ENCODE data around the gene PROK2. TPM values are rescaled to one million over a fixed set of nuclear protein-coding genes. Genes with fewer than 3 reads are reported as not detected.

Gene PROK2
- total RNA-seq, 1 donor from 2014 or later, result not detected

DNA sequence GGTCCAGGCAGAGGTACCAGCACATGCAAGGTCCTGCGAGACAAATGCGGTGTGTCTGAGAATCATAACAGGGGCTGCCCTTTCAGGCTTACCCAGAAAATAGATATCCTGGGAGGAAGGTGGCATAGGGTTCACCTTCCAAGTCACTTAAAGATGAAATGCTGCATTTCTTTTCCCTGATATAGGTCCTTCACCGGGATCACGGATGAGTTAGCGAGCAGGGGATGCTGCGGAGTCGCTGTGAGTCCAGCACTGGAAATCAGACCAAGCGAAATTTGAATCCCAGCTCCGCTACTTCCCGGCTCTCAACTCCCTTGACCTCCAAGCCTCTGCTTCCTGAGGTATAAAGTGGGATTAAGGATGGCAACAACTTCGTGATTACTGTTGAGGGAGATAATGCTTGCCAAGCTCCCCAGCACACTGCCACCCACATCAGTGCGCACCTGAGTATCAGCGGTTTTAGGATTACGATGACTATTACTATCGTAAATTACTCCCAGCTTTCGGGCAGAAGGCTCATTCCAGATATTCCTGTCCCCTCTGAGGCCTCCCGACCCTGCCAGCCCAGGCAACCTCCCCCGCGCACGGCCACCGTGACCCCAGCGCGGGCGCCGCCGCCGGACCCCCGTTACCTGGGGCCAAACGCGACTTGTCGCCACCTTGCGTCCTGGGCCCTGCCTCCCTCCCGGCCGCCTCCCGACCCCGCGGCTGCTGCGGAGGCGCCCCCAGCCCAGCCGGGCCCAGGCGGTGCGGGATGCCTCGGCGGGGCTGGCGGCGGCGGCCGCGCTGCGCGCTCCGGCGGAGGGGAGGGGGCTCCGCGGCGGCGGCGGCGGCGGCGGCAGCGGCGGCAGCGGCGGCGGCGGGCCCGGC, 31.9 kb downstream of the PROK2 start:
- Histone ChIP-seq H3K4me1 (ENCODE audit: insufficient read depth, low read length) (peaks cover 3% of the 10 kb centered on the region), H3K4me3 (ENCODE audit: insufficient read depth, low read depth, low read length) (no peak overlapping the region), H3K27ac (ENCODE audit: low read depth, low read length) (no peak overlapping the region), H3K36me3 (ENCODE audit: insufficient read depth, low read length) (no peaks in the 10 kb centered on the region), H3K9ac (ENCODE audit: low read length) (no peak overlapping the region), H3K9me3 (ENCODE audit: insufficient read depth, low read depth, low read length) (no peaks in the 10 kb centered on the region), H3K4me2 (ENCODE audit: low read length) (peak overlapping the region; percentile 59), H3K79me2 (ENCODE audit: insufficient read depth, low read length) (no peaks in the 10 kb centered on the region), H3K27me3 (ENCODE audit: insufficient read depth, low read length) (peaks cover 64% of the 10 kb centered on the region), H4K20me1 (ENCODE audit: insufficient read depth, low read length) (no peaks in the 10 kb centered on the region), H2AFZ (ENCODE audit: low read depth, low read length) (peak overlapping the region; percentile 85)
- Mint-ChIP-seq H3K4me3 (ENCODE audit: unreplicated experiment) (peak overlapping the region; percentile 79), H3K4me1 (ENCODE audit: low read depth, unreplicated experiment) (no peaks in the 10 kb centered on the region), H3K36me3 (ENCODE audit: low read depth, unreplicated experiment) (no peaks in the 10 kb centered on the region), H3K27ac (ENCODE audit: unreplicated experiment) (no peak overlapping the region), H3K27me3 (ENCODE audit: low read depth, unreplicated experiment) (peaks cover 66% of the 10 kb centered on the region), H3K9me3 (ENCODE audit: unreplicated experiment) (peaks cover 5% of the 10 kb centered on the region)
- no peak for TF ChIP-seq EZH2 (IDR thresholded peaks at IDR 0.05; ENCODE audit: insufficient read depth, low read length)
- TF ChIP-seq, protein P1, sequence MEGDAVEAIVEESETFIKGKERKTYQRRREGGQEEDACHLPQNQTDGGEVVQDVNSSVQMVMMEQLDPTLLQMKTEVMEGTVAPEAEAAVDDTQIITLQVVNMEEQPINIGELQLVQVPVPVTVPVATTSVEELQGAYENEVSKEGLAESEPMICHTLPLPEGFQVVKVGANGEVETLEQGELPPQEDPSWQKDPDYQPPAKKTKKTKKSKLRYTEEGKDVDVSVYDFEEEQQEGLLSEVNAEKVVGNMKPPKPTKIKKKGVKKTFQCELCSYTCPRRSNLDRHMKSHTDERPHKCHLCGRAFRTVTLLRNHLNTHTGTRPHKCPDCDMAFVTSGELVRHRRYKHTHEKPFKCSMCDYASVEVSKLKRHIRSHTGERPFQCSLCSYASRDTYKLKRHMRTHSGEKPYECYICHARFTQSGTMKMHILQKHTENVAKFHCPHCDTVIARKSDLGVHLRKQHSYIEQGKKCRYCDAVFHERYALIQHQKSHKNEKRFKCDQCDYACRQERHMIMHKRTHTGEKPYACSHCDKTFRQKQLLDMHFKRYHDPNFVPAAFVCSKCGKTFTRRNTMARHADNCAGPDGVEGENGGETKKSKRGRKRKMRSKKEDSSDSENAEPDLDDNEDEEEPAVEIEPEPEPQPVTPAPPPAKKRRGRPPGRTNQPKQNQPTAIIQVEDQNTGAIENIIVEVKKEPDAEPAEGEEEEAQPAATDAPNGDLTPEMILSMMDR (IDR thresholded peaks at IDR 0.05; ENCODE audit: insufficient read depth, low read depth, low read length), result no peak
- no peak for DNase-seq (ENCODE audit: low read depth)
- FAIRE-seq, result no peak

DNA sequence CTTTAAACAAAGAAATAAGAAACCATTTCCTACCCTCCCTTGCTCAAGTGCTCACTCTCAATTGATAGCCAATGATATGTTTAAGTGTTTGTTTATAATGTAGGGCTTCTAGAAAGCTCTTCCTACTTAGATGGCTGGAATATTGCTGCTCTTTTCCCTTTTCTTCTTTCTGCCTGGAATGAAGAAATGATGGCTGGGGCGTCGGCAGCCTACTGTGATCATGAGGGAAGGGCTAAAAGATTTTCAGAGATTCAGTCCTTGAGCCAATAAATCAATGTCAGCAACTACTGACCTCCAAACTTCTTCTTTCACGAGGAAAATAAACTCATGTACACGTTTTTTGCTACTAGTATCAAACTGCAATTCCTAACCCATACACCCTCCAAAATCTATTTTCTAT, 33.3 kb downstream of the PROK2 start:
- FAIRE-seq, result no peak
- Histone ChIP-seq H3K9me3 (ENCODE audit: insufficient read depth, low read depth, low read length) (no peaks in the 10 kb centered on the region), H3K36me3 (ENCODE audit: insufficient read depth, low read length) (no peaks in the 10 kb centered on the region), H2AFZ (ENCODE audit: low read depth, low read length) (no peak overlapping the region), H4K20me1 (ENCODE audit: insufficient read depth, low read length) (no peaks in the 10 kb centered on the region), H3K27ac (ENCODE audit: low read depth, low read length) (no peak overlapping the region), H3K9ac (ENCODE audit: low read length) (no peak overlapping the region), H3K4me1 (ENCODE audit: insufficient read depth, low read length) (peaks cover 3% of the 10 kb centered on the region), H3K4me3 (ENCODE audit: insufficient read depth, low read depth, low read length) (no peak overlapping the region), H3K4me2 (ENCODE audit: low read length) (no peak overlapping the region), H3K27me3 (ENCODE audit: insufficient read depth, low read length) (peaks cover 49% of the 10 kb centered on the region), H3K79me2 (ENCODE audit: insufficient read depth, low read length) (no peaks in the 10 kb centered on the region)
- no peak for DNase-seq (ENCODE audit: low read depth)
- Mint-ChIP-seq H3K36me3 (ENCODE audit: low read depth, unreplicated experiment) (no peaks in the 10 kb centered on the region), H3K4me3 (ENCODE audit: unreplicated experiment) (no peak overlapping the region), H3K27ac (ENCODE audit: unreplicated experiment) (no peak overlapping the region), H3K9me3 (ENCODE audit: unreplicated experiment) (peaks cover 5% of the 10 kb centered on the region), H3K4me1 (ENCODE audit: low read depth, unreplicated experiment) (no peaks in the 10 kb centered on the region), H3K27me3 (ENCODE audit: low read depth, unreplicated experiment) (peaks cover 57% of the 10 kb centered on the region)
- TF ChIP-seq, protein P1 (IDR thresholded peaks at IDR 0.05; ENCODE audit: insufficient read depth, low read depth, low read length), result no peak
- no peak for TF ChIP-seq EZH2 (IDR thresholded peaks at IDR 0.05; ENCODE audit: insufficient read depth, low read length)

DNA sequence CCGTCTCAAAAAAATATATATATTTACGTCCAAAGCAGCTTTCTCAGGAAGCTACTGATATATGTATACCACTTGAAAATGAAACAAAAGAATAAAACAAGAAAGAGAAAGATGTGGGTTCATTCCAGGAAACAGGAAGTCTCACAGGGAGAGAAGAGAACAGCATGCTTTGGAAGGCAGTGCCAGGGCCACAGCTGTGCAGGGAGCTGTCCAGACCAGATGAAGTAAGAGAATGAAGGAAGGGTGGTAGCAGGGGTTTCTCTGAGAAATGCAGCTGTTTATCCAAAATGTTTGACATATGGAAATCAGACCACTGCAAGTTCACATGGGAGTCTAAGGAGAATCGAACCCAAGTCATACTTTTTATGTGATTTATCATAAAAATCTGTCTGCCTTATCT, 40.2 kb downstream of the PROK2 start:
- Mint-ChIP-seq H3K9me3 (ENCODE audit: unreplicated experiment) (peaks cover 7% of the 10 kb centered on the region), H3K27ac (ENCODE audit: unreplicated experiment) (no peak overlapping the region), H3K4me3 (ENCODE audit: unreplicated experiment) (no peak overlapping the region), H3K27me3 (ENCODE audit: low read depth, unreplicated experiment) (peaks cover 17% of the 10 kb centered on the region), H3K36me3 (ENCODE audit: low read depth, unreplicated experiment) (no peaks in the 10 kb centered on the region), H3K4me1 (ENCODE audit: low read depth, unreplicated experiment) (no peaks in the 10 kb centered on the region)
- Histone ChIP-seq H3K79me2 (ENCODE audit: insufficient read depth, low read length) (no peaks in the 10 kb centered on the region), H3K4me2 (ENCODE audit: low read length) (no peak overlapping the region), H2AFZ (ENCODE audit: low read depth, low read length) (no peak overlapping the region), H3K4me3 (ENCODE audit: insufficient read depth, low read depth, low read length) (no peak overlapping the region), H3K27ac (ENCODE audit: low read depth, low read length) (no peak overlapping the region), H4K20me1 (ENCODE audit: insufficient read depth, low read length) (no peaks in the 10 kb centered on the region), H3K9ac (ENCODE audit: low read length) (no peak overlapping the region), H3K36me3 (ENCODE audit: insufficient read depth, low read length) (no peaks in the 10 kb centered on the region), H3K4me1 (ENCODE audit: insufficient read depth, low read length) (no peaks in the 10 kb centered on the region), H3K9me3 (ENCODE audit: insufficient read depth, low read depth, low read length) (peaks cover 4% of the 10 kb centered on the region), H3K27me3 (ENCODE audit: insufficient read depth, low read length) (peaks cover 3% of the 10 kb centered on the region)
- no peak for DNase-seq (ENCODE audit: low read depth)
- FAIRE-seq, result no peak
- TF ChIP-seq, protein P1 (IDR thresholded peaks at IDR 0.05; ENCODE audit: insufficient read depth, low read depth, low read length), result no peak
- no peak for TF ChIP-seq EZH2 (IDR thresholded peaks at IDR 0.05; ENCODE audit: insufficient read depth, low read length)

Data from astrocyte (in vitro differentiated cells and primary cell).